ENCODE measurements around the gene KIF20B. TPM values are rescaled to one million over a fixed set of nuclear protein-coding genes. Genes with fewer than 3 reads are reported as not detected.

KIF20B gene
- 46.7 and 51.3 TPM in 2 replicates for total RNA-seq
- long read RNA-seq, partial matches to known transcripts: 146 of 159 reads
- long read RNA-seq, other reads (novel, unspliced or antisense): 13 of 159 reads

DNA sequence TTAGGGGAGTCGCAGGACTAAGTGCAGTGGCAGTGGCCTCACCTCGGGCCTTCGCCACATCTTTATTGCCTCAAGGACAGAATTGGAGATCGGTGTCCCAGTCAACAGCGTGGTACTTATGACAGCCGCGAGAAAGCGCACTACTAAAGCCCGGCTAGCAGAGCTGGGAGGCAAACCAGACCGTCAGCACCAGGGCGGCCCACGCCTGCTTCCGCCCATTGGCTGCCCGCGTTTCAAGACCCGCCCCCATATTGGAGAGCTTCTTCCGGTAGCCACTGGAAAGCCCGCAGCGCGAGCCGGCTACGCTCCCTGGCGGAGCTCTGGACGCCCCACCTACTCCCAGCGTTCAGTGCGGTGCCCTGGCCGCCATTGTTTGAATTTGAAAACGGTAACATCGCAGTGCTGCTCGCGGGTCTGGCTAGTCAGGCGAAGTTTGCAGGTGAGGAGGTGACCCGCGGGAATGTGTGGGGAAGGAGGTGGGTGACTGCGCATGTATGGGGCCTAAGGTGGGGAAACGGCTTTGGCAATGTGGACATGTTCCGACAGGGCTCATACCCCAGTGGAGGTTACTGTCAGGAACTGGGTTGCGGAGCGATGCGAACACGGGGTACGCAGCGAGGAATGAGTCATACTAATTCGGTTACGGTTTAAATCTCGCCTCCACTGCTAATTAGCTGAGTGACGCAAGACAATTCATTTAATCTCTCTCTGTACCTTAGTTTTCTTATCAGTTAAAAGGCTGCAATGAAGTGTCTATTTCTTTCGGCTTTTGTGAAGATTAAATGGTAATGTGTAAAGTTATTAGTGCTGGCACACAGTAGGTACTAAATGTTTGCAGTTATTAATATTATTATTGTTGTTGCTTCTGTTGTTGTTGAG, at the start of gene KIF20B:
Gene KIF20B (plus strand): TSS at position 349 of the 879 bp plus-strand sequence. CDS start 3,705 bp downstream, outside the sequence.
- H3K27ac Mint-ChIP-seq (ENCODE audit: unreplicated experiment): peak within 1 kb of the TSS; percentile 99
- H3K4me3 Mint-ChIP-seq: peak within 1 kb of the TSS; percentile 99
- TF ChIP-seq CTCF (conservative IDR thresholded peaks at IDR 0.05): peak; percentile 55
- H3K4me1 Mint-ChIP-seq: peaks cover 46% of the 10 kb centered on the region
- no peaks in the 10 kb centered on the region for H3K9me3 Mint-ChIP-seq
- H3K27me3 Mint-ChIP-seq (ENCODE audit: low read depth): no peaks in the 10 kb centered on the region
- peak; percentile 90 for DNase-seq (ENCODE audit: low read depth, low spot score)
- H3K36me3 Mint-ChIP-seq (ENCODE audit: low read depth): peaks cover 3% of the 10 kb centered on the region

DNA sequence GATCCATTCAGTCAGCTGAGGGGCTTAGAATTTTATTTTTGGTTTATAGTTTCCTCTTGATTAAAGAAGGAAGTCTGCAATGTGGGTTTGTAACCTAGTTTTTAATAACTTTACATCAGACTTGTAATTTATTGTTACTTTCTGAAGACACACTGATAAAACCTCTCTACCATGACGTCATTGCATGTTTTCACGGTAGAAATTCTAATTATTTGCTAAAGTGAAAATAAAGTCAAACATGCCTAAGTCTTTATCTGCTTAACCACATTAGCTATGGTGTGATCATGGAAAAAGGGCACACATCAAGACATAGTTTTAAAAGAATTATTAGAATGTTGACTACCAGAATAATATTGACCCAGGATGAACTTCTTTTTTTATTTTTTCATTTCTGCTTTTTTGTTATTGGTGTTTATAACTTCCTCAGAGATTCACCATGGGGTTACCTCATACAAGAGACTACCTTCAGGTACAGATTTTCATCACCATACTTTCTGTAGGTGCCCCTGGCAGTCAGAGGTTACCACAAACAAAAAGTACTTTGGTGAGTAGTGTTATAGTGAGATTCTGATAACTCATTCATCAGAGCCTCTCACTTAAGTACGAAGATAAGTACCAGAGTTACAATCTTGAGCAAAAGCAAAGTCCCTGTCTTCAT, 49.3 kb upstream of the KIF20B start:
- Mint-ChIP-seq H3K27me3 (ENCODE audit: low read depth) (no peaks in the 10 kb centered on the region), H3K36me3 (ENCODE audit: low read depth) (no peaks in the 10 kb centered on the region), H3K9me3 (peaks cover 7% of the 10 kb centered on the region), H3K4me1 (no peaks in the 10 kb centered on the region), H3K27ac (ENCODE audit: unreplicated experiment) (no peak overlapping the region), H3K4me3 (no peak overlapping the region)
- DNase-seq (ENCODE audit: low read depth, low spot score): no peak
- TF ChIP-seq CTCF (conservative IDR thresholded peaks at IDR 0.05): no peak

GRCh38 chr10:89652806-89653370, 48.5 kb upstream of the KIF20B start:
- no peak for TF ChIP-seq CTCF (conservative IDR thresholded peaks at IDR 0.05)
- no peak for DNase-seq (ENCODE audit: low read depth, low spot score)
- H3K9me3 Mint-ChIP-seq: peaks cover 7% of the 10 kb centered on the region
- H3K4me3 Mint-ChIP-seq: no peak overlapping the region
- no peaks in the 10 kb centered on the region for H3K36me3 Mint-ChIP-seq (ENCODE audit: low read depth)
- H3K4me1 Mint-ChIP-seq: no peaks in the 10 kb centered on the region
- H3K27me3 Mint-ChIP-seq (ENCODE audit: low read depth): no peaks in the 10 kb centered on the region
- H3K27ac Mint-ChIP-seq (ENCODE audit: unreplicated experiment): no peak overlapping the region

DNA sequence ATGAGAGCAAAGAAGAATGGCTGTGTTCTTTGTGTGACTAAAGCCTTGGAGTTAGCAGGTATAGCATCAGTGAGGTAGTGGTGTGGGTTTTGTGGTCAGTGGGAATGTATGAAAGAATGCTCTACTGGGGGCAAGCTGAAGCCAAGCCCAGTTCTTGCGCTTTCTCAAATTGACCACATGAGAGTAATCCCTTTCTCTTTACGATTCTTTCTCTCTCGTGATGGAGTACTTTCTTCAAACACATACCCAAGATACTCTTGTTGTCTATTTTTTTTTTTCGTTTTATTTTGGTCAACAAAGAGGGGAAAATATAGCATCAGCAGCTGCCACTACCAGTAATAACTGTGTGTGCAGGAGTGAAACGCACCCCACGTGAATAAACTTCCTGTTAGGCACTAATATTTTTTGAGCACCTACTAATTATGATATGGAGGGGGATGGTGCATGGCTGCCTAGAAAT, 48.0 kb upstream of the KIF20B start:
- TF ChIP-seq CTCF (conservative IDR thresholded peaks at IDR 0.05): no peak
- Mint-ChIP-seq H3K9me3 (peaks cover 7% of the 10 kb centered on the region), H3K36me3 (ENCODE audit: low read depth) (no peaks in the 10 kb centered on the region), H3K4me1 (no peaks in the 10 kb centered on the region), H3K4me3 (no peak overlapping the region), H3K27me3 (ENCODE audit: low read depth) (no peaks in the 10 kb centered on the region), H3K27ac (ENCODE audit: unreplicated experiment) (no peak overlapping the region)
- DNase-seq (ENCODE audit: low read depth, low spot score): no peak

GRCh38 chr10:89655722-89656121, 45.7 kb upstream of the KIF20B start:
- H3K27me3 Mint-ChIP-seq (ENCODE audit: low read depth): no peaks in the 10 kb centered on the region
- no peak overlapping the region for H3K27ac Mint-ChIP-seq (ENCODE audit: unreplicated experiment)

More at GRCh38 chr10:89655722-89656121, 45.7 kb upstream of the KIF20B start:
- H3K9me3 Mint-ChIP-seq: peaks cover 7% of the 10 kb centered on the region
- H3K4me1 Mint-ChIP-seq: no peaks in the 10 kb centered on the region
- no peak for TF ChIP-seq CTCF (conservative IDR thresholded peaks at IDR 0.05)
- H3K4me3 Mint-ChIP-seq: no peak overlapping the region
- DNase-seq (ENCODE audit: low read depth, low spot score): no peak
- H3K36me3 Mint-ChIP-seq (ENCODE audit: low read depth): no peaks in the 10 kb centered on the region
